HCT116 (cell line): ENCODE measurements around the gene ST6GALNAC2. TPM values are rescaled to one million over a fixed set of nuclear protein-coding genes. Genes with fewer than 3 reads are reported as not detected.

Experiments
- ATAC-seq: fragments of 200-7000 bp; cut with Tn5 transposase; 2 replicates; pipeline ENCODE4 v1.9.1; 2020; ENCODE audit warnings: mild to moderate bottlenecking, moderate library complexity
- BruUV-seq: library from RNA; stranded (reverse); fragments of 400-500 nt; replicated peaks from 2 replicates; lab custom pipeline; 2021; lab: Mats Ljungman, UMichigan
- CTCF ChIA-PET: fragments of 300-600 bp; sonication (Branson Sonifier 250); formaldehyde crosslinking; loops from one replicate; lab custom pipeline; 2021; ENCODE audit warnings: antibody characterized with exemption; lab: Charles Lee
- POLR2A ChIA-PET: fragments of 300-600, 350-600 bp; sonication (Branson Sonifier 250); formaldehyde crosslinking; loops from one replicate; lab custom pipeline; 2021; ENCODE audit warnings: antibody characterized with exemption; lab: Charles Lee
- RAD21 ChIA-PET, 2 experiments: fragments of 300-600 bp; sonication (Branson Sonifier 250); formaldehyde crosslinking; loops; one replicate each; lab custom pipeline; 2023; ENCODE audit warnings: low total read pairs in 2 of 2; ENCODE audit not compliant: uncharacterized antibody in 2 of 2, unreplicated experiment in 2 of 2, low non-redundant PET in 1 of 2; lab: Charles Lee
- DNase-seq: peaks from one replicate; pipeline ENCODE4 v3.0.0-alpha.2; 2010; ENCODE audit warnings: low read depth, low spot score
- H2AFZ ChIP-seq: fragments of 200-600 bp; shearing (Covaris generic), sonication (generic); 2 replicates; pipeline ENCODE4 v1.6.1; 2017; ENCODE audit warnings: low read depth, mixed run types, mixed read lengths, antibody characterized with exemption, low read length; ENCODE audit not compliant: poor library complexity, severe bottlenecking
- H3K27ac ChIP-seq: 2 replicates; pipeline ENCODE4 v1.5.1; 2012; ENCODE audit warnings: low read depth, low read length
- H3K27me3 ChIP-seq: fragments of 200-600 bp; sonication (generic); 2 replicates; pipeline ENCODE4 v1.6.1; 2016; ENCODE audit warnings: mixed run types, low read length, mixed read lengths; ENCODE audit not compliant: insufficient read depth
- H3K36me3 ChIP-seq, 2 experiments: fragments of 200-500 bp in 1 of 2; fragments of 200-600 bp in 1 of 2; sonication (Bioruptor generic) in 1 of 2; sonication (generic) in 1 of 2; 2 replicates each; pipeline versions ENCODE4 v1.5.1 to v1.6.1; 2014 to 2016; ENCODE audit warnings: low read length in 2 of 2, inconsistent platforms in 1 of 2, mixed read lengths in 1 of 2, mixed run types in 1 of 2; ENCODE audit not compliant: insufficient read depth in 2 of 2, control insufficient read depth in 1 of 2
- H3K4me1 ChIP-seq, 2 experiments: fragments of 200-600 bp in 1 of 2; sonication (generic) in 1 of 2; 2 replicates each; pipeline versions ENCODE4 v1.5.1 to v1.6.1; 2012 to 2017; ENCODE audit warnings: low read length in 2 of 2, inconsistent platforms in 1 of 2, mild to moderate bottlenecking in 1 of 2, mixed read lengths in 1 of 2, mixed run types in 1 of 2, moderate library complexity in 1 of 2; ENCODE audit not compliant: insufficient read depth in 2 of 2, control insufficient read depth in 1 of 2
- H3K4me2 ChIP-seq: fragments of 200-600 bp; sonication (generic); 2 replicates; pipeline ENCODE4 v1.6.1; 2017; ENCODE audit warnings: mixed run types, low read length, mixed read lengths
- H3K4me3 ChIP-seq, 2 experiments: fragments of 200-600 bp in 1 of 2; sonication (generic) in 1 of 2; replicated peaks in 1 of 2; 2 replicates each; pipeline ENCODE4 v1.5.1; 2011 to 2016; ENCODE audit warnings: low read length in 2 of 2, control low read depth in 1 of 2, low read depth in 1 of 2, mild to moderate bottlenecking in 1 of 2, mixed read lengths in 1 of 2, mixed run types in 1 of 2
- H3K79me2 ChIP-seq: fragments of 200-600 bp; sonication (generic); 2 replicates; pipeline ENCODE4 v1.6.1; 2017; ENCODE audit warnings: mild to moderate bottlenecking, mixed run types, low read length, moderate library complexity, mixed read lengths; ENCODE audit not compliant: insufficient read depth
- H3K9ac ChIP-seq: fragments of 200-600 bp; sonication (generic); 2 replicates; pipeline ENCODE4 v1.6.1; 2016; ENCODE audit warnings: low read length, mixed read lengths
- H3K9me2 ChIP-seq: fragments of 200-600 bp; sonication (generic), shearing (Covaris generic); 2 replicates; pipeline ENCODE4 v1.6.1; 2017; ENCODE audit warnings: mixed run types, mild to moderate bottlenecking, moderate library complexity; ENCODE audit not compliant: insufficient read depth
- H3K9me3 ChIP-seq, 2 experiments: fragments of 200-500 bp in 1 of 2; fragments of 200-600 bp in 1 of 2; sonication (Bioruptor generic) in 1 of 2; sonication (generic) in 1 of 2; 2 replicates each; pipeline ENCODE4 v1.6.1; 2014 to 2017; ENCODE audit warnings: low read length in 2 of 2, mixed read lengths in 2 of 2, inconsistent platforms in 1 of 2, low read depth in 1 of 2, mild to moderate bottlenecking in 1 of 2, mixed run types in 1 of 2, moderate library complexity in 1 of 2; ENCODE audit not compliant: control insufficient read depth in 1 of 2, insufficient read depth in 1 of 2
- H4K20me1 ChIP-seq: fragments of 200-600 bp; sonication (generic), shearing (Covaris generic); 2 replicates; pipeline ENCODE4 v1.6.1; 2017; ENCODE audit warnings: mixed run types, mild to moderate bottlenecking, moderate library complexity; ENCODE audit not compliant: insufficient read depth
- ATF3 ChIP-seq: IDR thresholded peaks from 2 replicates; pipeline ENCODE4 v1.6.1; 2012
- CBX3 ChIP-seq: IDR thresholded peaks from 2 replicates; pipeline ENCODE4 v1.6.1; 2012; ENCODE audit warnings: low read depth
- CTCF ChIP-seq, 3 experiments: fragments of 200-600 bp in 1 of 3; sonication (generic) in 1 of 3; IDR thresholded peaks in 2 of 3; conservative IDR thresholded peaks in 1 of 3; 2 replicates each; pipeline ENCODE4 v1.5.1; 2012 to 2017; ENCODE audit warnings: low read depth in 2 of 3, low read length in 2 of 3, antibody characterized with exemption in 1 of 3, borderline replicate concordance in 1 of 3, control low read depth in 1 of 3, mild to moderate bottlenecking in 1 of 3, mixed read lengths in 1 of 3, mixed run types in 1 of 3, moderate library complexity in 1 of 3; ENCODE audit not compliant: insufficient read depth in 1 of 3
- EGR1 ChIP-seq: IDR thresholded peaks from 2 replicates; pipeline ENCODE4 v1.6.1; 2012; ENCODE audit warnings: low read depth
- ELF1 ChIP-seq: IDR thresholded peaks from 2 replicates; pipeline ENCODE4 v1.6.1; 2012; ENCODE audit warnings: low read depth, borderline replicate concordance
- EZH2phosphoT487 ChIP-seq: fragments of 200-600 bp; IDR thresholded peaks from 2 replicates; pipeline ENCODE4 v1.6.1; 2018; ENCODE audit warnings: antibody characterized with exemption, borderline replicate concordance
- POLR2A ChIP-seq: IDR thresholded peaks from 2 replicates; pipeline ENCODE4 v1.7.0; 2011; ENCODE audit warnings: borderline replicate concordance; ENCODE audit not compliant: insufficient read depth, insufficient read length; ENCODE audit errors: extremely low read depth
- POLR2AphosphoS5 ChIP-seq: IDR thresholded peaks from 2 replicates; pipeline ENCODE4 v1.6.1; 2011; ENCODE audit warnings: mild to moderate bottlenecking, low read depth, low read length, moderate library complexity
- RAD21 ChIP-seq: IDR thresholded peaks from 2 replicates; pipeline ENCODE4 v1.6.1; 2012; ENCODE audit warnings: low read depth, mild to moderate bottlenecking
- SP1 ChIP-seq: IDR thresholded peaks from 2 replicates; pipeline ENCODE4 v1.6.1; 2012; ENCODE audit warnings: low read depth
- SRF ChIP-seq: IDR thresholded peaks from 2 replicates; pipeline ENCODE4 v1.6.1; 2012; ENCODE audit warnings: low read depth
- TCF7L2 ChIP-seq: IDR thresholded peaks from 2 replicates; pipeline ENCODE4 v1.7.0; 2011; ENCODE audit warnings: borderline replicate concordance, inconsistent platforms; ENCODE audit not compliant: insufficient read depth, insufficient read length; ENCODE audit errors: extremely low read depth
- YY1 ChIP-seq: IDR thresholded peaks from 2 replicates; pipeline ENCODE4 v1.6.1; 2011; ENCODE audit warnings: low read length, low read depth, moderate library complexity, mild to moderate bottlenecking; ENCODE audit not compliant: insufficient replicate concordance; ENCODE audit errors: extremely low read depth
- ZFX ChIP-seq: fragments of 450-650 bp; IDR thresholded peaks from 2 replicates; pipeline ENCODE4 v1.6.1; 2017
- ZNF274 ChIP-seq: fragments of 200-500 bp; sonication (Bioruptor generic); IDR thresholded peaks from 2 replicates; pipeline ENCODE4 v1.6.1; 2014; ENCODE audit warnings: mild to moderate bottlenecking, low read depth, low read length, inconsistent platforms
- intact Hi-C: fragments of 100-400 bp; cut with micrococcal nuclease; formaldehyde crosslinking; loops from 2 replicates; pipeline ENCODE4 v1.10.0; 2022
- total RNA-seq: library from RNA; stranded (reverse); gene quantifications from one replicate; pipeline ENCODE4 v1.2.1, GENCODE V29; 2021; ENCODE audit not compliant: unreplicated experiment

Gene ST6GALNAC2
- total RNA-seq, 1 experiment from 2014 or later = 14.7 TPM

DNA sequence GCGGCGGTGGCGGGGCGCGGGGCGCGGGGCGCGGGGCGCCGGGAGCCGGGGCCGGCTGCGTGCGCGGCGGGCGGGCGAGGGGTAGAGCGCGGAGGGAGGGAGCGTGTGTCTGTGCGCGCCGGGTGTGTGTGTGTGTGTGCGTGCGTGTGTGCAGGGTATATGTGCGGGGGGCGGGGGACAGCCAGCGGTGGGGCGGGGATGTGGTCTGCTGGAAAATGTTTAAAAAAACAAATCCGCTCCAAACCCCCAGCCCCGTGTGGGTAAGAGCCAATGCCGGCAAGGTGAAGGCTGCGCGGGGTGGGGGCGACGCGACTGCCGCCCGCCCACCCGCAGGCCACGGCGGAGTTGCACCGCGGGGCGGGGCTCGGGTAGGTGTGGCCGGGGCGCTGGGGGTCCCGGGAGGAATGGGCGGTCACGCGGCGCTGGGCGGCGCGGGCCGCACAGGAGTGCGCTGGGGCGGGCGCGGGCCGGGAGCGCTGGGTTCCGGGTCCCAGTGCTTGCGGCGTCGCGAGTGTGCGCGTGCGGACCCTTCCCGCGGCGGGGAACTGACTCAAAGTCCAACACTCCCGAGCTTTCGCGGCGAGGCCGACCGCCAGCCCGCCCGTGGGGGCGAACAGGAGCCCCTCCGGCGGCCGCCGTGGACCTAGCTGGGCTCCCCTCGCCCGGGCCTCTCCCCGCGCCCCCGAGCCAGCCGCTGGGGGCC lies 47.9 kb downstream of the ST6GALNAC2 start, which contains the start of gene CYGB:
Gene CYGB, minus strand, starts transcription at position 132 of the 703 bp plus-strand sequence. CDS start 167 bp downstream, outside the sequence.
- H2AFZ ChIP-seq = no peak within 1 kb of the TSS

More for the DNA sequence above, 47.9 kb downstream of the ST6GALNAC2 start, which contains the start of gene CYGB:
- no peak for DNase-seq
- RAD21 ChIA-PET = no interaction called here
- intact Hi-C loops = no loop called here
- Histone ChIP-seq H3K27ac (no peak within 1 kb of the TSS), H3K36me3 (no peaks in the 10 kb centered on the region), H3K9me2 (no peaks in the 10 kb centered on the region), H3K9me3 (no peaks in the 10 kb centered on the region), H3K4me2 (no peak within 1 kb of the TSS), H3K27me3 (no peaks in the 10 kb centered on the region), H3K4me3 (no peak within 1 kb of the TSS), H3K79me2 (no peaks in the 10 kb centered on the region), H3K9ac (no peak within 1 kb of the TSS), H3K4me1 (peaks cover 8 to 16% of the 10 kb centered on the region in 2 experiments), H4K20me1 (no peaks in the 10 kb centered on the region)
- ATAC-seq = no peak
- no TSS peak for BruUV-seq
- no peak for TF ChIP-seq CBX3
- TF ChIP-seq EZH2phosphoT487 = no peak
- TF ChIP-seq ELF1 = no peak
- TF ChIP-seq TCF7L2 = no peak
- TF ChIP-seq POLR2A = no peak
- TF ChIP-seq EGR1 = no peak
- no peak for TF ChIP-seq SP1
- no peak for TF ChIP-seq POLR2AphosphoS5
- no peak for TF ChIP-seq ZFX
- no peak for TF ChIP-seq YY1
- no peak for TF ChIP-seq ZNF274
- TF ChIP-seq SRF = no peak
- TF ChIP-seq ATF3 = no peak
- no peak for TF ChIP-seq CTCF (IDR thresholded peaks at IDR 0.05 in 2 of 3, conservative IDR thresholded peaks at IDR 0.05 in 1 of 3; ENCODE audit: borderline replicate concordance in 1 of 3, insufficient read depth in 1 of 3, low read depth in 2 of 3, low read length in 2 of 3)
- no peak for TF ChIP-seq RAD21
- CTCF ChIA-PET = no interaction called here
- POLR2A ChIA-PET = no interaction called here
